CD4-positive, alpha-beta T cell treated with Interleukin-4 for 1 hour (primary cell): ENCODE data around the gene TNRC6B.

Experiments used
- DNase-seq, 2 donors: peaks; one replicate each; pipeline ENCODE4 v3.0.0-alpha.2; 2020 to 2022

TNRC6B gene

GRCh38 chr22:40330086-40330485 lies 152.4 kb downstream of the TNRC6B start:
- no peak for DNase-seq

- no peak for DNase-seq
Observed at GRCh38 chr22:40330615-40331014, 152.9 kb downstream of the TNRC6B start.

- no peak for DNase-seq
Observed at GRCh38 chr22:40331706-40332105, 154.0 kb downstream of the TNRC6B start.

DNA sequence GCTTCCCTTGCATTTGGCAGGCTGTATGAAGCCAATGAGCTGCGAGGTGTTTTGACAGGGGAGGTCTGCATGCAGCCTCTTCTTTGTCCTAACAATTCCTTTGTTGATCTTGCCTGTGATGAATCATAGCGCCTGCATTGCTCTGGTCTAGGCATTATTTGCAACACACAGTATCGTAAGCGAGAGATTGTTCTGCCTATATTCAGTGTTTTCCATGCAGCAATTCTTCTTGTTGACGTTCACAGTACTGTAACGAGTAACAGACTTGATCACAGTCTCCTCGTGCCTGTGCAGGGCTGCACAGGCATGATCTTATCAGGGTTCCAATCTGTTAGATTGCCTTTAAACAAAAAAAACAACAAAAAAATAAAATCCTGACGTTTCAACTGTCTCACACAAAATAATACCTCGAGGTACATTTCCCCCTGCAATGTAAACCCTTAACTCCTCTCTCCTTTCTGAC lies 154.6 kb downstream of the TNRC6B start:
- no peak for DNase-seq

DNA sequence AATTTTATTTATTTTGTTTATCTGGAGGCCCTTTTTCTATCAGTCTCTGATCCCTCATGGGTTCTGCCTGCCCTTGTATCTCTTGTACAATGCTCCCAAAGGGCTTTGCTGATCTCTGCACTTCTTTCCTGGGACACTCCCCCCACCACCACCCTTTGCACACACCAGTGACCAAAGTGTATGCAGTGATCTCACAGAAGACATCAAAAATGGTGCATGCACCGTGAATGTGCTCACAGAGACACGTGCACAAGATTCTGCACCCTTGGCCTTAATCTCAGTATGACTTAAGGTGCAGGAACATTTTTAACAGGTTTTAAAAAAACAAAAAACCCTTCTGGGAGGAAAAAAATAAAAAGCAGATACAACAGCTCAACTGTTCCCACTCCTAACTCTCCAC lies 156.3 kb downstream of the TNRC6B start:
- no peak for DNase-seq

GRCh38 chr22:40334899-40335298 lies 157.2 kb downstream of the TNRC6B start:
- DNase-seq = peak in 1 of 2 donors; percentile 68

GRCh38 chr22:40335358-40335757 lies 157.6 kb downstream of the TNRC6B start:
- DNase-seq = peak in 1 of 2 donors; percentile 38

GRCh38 chr22:40340044-40340443 lies 162.3 kb downstream of the TNRC6B start:
- no peak for DNase-seq

DNA sequence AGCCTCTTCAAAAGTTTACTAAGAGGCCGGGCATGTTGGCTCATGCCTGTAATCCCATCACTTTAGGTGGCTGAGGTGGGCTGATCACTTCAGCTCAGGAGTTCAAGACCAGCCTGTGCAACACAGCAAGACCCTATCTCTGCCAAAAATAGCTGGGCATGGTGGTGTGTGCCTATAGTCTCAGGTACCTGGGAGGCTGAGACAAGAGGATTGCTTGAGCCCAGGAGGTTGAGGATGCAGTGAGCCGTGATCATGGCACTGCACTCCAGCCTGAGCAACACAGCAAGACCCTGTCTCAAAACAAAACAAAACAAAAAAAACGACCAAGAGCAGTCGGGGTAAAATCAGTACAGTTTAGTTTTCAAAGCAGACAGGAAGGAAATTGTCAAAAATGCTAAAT lies 163.9 kb downstream of the TNRC6B start:
- no peak for DNase-seq

DNA sequence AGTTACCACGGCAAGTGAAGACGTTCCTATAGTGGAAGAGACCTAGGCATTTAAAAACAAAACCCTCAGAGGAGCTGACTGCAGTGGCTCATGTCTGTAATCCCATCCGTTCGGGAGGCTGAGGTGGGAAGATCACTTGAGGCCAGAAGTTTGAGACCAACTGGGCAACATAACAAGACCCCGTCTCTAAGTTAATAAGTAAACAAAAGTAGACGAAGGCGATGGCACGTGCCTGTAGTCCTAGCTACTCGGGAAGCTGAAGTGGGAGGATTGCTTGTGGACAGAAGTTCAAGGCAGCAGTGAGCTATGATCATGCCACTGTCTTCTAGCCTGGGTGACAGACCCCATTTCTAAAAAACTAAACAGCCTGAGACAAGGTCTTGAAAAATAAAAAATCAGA lies 164.8 kb downstream of the TNRC6B start:
- no peak for DNase-seq

- peak; percentile 30 to 43 for DNase-seq
Observed at GRCh38 chr22:40345271-40345670, 167.5 kb downstream of the TNRC6B start.

- peak; percentile 40 to 51 for DNase-seq
Observed at GRCh38 chr22:40345815-40346184, 168.1 kb downstream of the TNRC6B start.

DNA sequence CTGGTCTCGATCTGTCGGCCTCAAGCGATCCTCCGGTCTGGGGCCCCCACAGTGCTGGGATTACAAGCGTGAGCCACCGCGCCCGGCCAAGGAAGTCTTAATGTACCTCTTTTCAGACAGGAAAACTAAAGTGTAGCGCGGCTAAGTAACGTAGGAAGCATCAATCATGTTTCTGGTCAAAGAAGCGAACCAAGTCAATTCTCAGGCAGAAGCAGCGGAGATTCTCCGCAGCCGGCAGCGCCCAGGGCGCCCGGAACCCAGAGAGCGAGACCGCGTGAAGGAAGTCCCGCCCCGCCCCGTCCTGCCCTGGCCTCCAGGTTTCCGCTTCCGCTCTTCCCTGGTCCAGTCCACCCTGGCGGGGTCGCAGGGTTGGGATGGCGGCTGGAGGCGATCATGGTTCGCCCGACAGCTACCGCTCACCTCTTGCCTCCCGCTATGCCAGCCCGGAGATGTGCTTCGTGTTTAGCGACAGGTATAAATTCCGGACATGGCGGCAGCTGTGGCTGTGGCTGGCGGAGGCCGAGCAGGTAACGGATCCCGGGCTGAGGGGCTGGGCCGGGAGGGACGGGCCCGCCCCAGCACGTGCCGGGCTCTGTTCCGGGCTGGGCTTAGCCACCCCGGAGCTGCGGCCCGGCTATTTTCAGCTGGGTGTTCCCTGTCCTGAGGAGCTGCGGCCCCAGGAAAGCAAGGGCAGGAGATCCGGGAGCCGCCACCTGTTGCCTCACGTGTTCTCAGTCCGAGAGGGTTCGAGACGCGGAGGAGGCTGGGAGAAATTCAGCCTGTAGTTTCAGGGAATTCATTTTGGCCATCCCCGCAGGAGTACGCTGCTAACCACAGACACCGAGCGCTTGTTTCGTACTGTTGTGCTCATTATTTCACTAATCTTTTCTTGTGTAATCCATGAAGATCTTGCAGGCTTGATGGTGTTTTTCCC lies 168.7 kb downstream of the TNRC6B start, which contains the start of gene ADSL:
TSS of gene ADSL (plus strand) at position 316 of the 934 bp plus-strand sequence. CDS start at position 375, 59 bp downstream.
- peak; percentile 81 to 84 for DNase-seq

DNA sequence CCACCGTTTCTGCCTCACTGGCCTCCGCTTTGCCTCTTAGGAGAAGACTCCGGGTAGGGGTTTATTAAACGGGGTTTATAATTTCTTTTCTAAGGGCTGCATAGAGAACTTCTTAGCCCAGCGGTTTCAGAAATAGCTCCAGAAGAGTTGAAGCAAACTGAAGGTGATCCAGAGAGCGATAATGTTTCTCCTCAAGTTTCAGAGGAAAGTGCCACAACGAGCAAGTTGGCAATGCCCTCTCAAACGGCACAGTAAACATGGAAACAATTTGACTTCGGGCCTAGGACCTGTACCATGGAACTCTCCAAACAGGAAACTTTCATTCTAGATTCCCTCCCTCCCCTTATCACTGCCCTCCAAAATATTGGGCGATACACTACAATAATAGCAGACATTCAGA lies 169.6 kb downstream of the TNRC6B start:
- DNase-seq = no peak

- DNase-seq = peak; percentile 69 to 76
Observed at GRCh38 chr22:40348025-40348658, 170.4 kb downstream of the TNRC6B start.

DNA sequence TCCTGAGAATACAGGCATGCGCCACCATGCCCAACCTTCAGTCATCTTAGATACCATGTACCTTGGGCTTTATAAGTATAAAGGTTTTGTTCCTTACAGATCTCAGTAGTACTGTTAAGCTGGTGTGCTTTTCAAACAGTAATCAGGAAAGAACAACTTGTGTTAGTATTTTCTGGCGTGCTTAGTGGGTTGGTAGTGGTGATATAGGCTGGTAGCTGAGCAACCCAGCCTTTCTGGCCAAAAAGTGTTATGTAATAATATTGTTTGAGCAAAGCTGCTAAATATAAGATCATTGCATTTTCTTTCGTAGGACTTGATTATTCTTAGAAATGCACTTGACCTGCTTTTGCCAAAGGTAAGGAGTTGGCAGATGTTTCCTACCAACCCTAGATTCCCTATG lies 175.0 kb downstream of the TNRC6B start:
- no peak for DNase-seq

DNA sequence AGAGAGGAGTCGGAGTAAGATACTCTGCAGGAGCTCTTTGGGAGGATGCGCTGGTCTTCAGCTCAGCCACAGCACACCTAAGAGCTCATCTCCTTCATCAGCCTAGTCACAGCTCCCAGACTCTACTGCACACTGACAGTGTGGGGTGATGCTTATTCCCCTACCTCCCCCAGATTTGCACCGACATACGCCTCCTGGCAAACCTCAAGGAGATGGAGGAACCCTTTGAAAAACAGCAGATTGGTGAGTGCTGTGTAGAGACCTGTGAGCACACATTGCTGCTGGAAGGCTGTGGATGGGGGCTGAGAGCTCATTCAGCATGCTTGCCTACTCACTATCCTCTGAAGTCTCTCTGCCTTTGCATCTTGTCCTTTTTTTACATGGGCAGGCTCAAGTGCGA lies 183.4 kb downstream of the TNRC6B start:
- DNase-seq = no peak

GRCh38 chr22:40363059-40363458 lies 185.3 kb downstream of the TNRC6B start:
- no peak for DNase-seq

- no peak for DNase-seq
Observed at GRCh38 chr22:40364431-40364830, 186.7 kb downstream of the TNRC6B start.

- no peak for DNase-seq
Observed at GRCh38 chr22:40366068-40366467, 188.3 kb downstream of the TNRC6B start.

DNA sequence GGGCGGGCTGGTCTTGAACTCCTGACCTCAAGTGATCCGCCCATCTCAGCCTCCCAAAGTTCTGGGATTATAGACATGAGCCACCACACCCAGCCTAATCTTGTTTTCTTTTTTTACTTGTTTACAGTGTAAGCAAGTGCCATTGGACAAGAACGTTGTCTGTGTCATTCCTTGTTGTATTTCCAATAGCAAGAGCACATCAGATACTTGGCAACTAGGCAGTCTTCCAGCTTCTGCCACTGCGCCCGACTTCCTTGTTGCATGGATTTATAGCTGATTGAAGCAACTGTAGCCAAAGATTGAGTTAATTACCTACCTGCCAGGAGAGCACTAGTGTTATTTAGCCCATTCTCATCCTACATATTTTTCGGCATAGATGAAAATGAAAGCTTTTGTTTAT lies 189.6 kb downstream of the TNRC6B start:
- DNase-seq = no peak

- DNase-seq = no peak
Observed at GRCh38 chr22:40368016-40368415, 190.3 kb downstream of the TNRC6B start.

GRCh38 chr22:40368836-40369235 lies 191.1 kb downstream of the TNRC6B start:
- no peak for DNase-seq

GRCh38 chr22:40374567-40374966 lies 196.8 kb downstream of the TNRC6B start:
- DNase-seq = no peak
